Stomach (tissue), 9 donors: Measurements from ENCODE around the gene AKAP13. TPM values are rescaled to one million over a fixed set of nuclear protein-coding genes. Genes with fewer than 3 reads are reported as not detected.
A peak's percentile ranks its signal among the peaks of the same experiment; 100 is the strongest.

Experiments
- DNase-seq, 2 donors: peaks; one replicate each; pipeline versions ENCODE4 v3.0.0 to v3.0.0-alpha.2; 2013 to 2019
- H3K27ac ChIP-seq, 5 donors: fragments of 200-600 bp in 4 of 5; sonication (generic) in 4 of 5; one replicate each; pipeline ENCODE4 v1.5.1; 2013 to 2019; ENCODE audit warnings: mild to moderate bottlenecking in 1 of 5, moderate library complexity in 1 of 5
- H3K27me3 ChIP-seq, 3 donors: fragments of 200-600 bp; sonication (generic); one replicate each; pipeline ENCODE4 v1.5.1; 2017 to 2019; ENCODE audit warnings: mixed run types in 1 of 3
- H3K36me3 ChIP-seq, 4 donors: fragments of 200-600 bp; sonication (generic); 1 replicate in 3 of 4; 2 replicates in 1 of 4; pipeline ENCODE4 v1.5.1; 2016 to 2019
- H3K4me1 ChIP-seq, 4 donors: fragments of 200-600 bp; sonication (generic); one replicate each; pipeline ENCODE4 v1.5.1; 2016 to 2019
- H3K4me3 ChIP-seq, 4 donors: fragments of 200-600 bp; sonication (generic) in 3 of 4; one replicate each; pipeline ENCODE4 v1.5.1; 2016 to 2019; ENCODE audit warnings: mild to moderate bottlenecking in 1 of 4
- H3K9me3 ChIP-seq, 4 donors: fragments of 200-600 bp; sonication (generic); one replicate each; pipeline ENCODE4 v1.5.1; 2016 to 2019
- CTCF ChIP-seq, 7 experiments: fragments of 450-650 bp in 4 of 7; fragments of 200-600 bp in 3 of 7; sonication (generic) in 3 of 7; IDR thresholded peaks; one replicate each; pipeline ENCODE4 v1.5.1; 2016 to 2019; ENCODE audit warnings: antibody characterized with exemption in 7 of 7, control low read depth in 2 of 7, mild to moderate bottlenecking in 1 of 7
- EP300 ChIP-seq: sonication (generic); formaldehyde crosslinking; IDR thresholded peaks from one replicate; pipeline ENCODE4 v1.6.1; 2017; ENCODE audit warnings: antibody characterized with exemption
- POLR2A ChIP-seq, 4 donors: fragments of 450-650 bp; IDR thresholded peaks; one replicate each; pipeline ENCODE4 v1.6.1; 2016; ENCODE audit warnings: antibody characterized with exemption in 4 of 4, control low read depth in 2 of 4, mild to moderate bottlenecking in 1 of 4, moderate library complexity in 1 of 4
- POLR2AphosphoS5 ChIP-seq, 3 donors: sonication (generic); formaldehyde crosslinking; IDR thresholded peaks; one replicate each; pipeline ENCODE4 v1.6.1; 2016; ENCODE audit warnings: antibody characterized with exemption in 3 of 3
- WGBS, 5 donors: extraction: QIAGEN DNeasy Blood & Tissue Kit in 3 of 5; methylation state at CpG; one replicate each; pipeline versions ENCODE4 v1.1.5 to v1.1.7; 2013 to 2018; 5-methylcytosine and 5-hydroxymethylcytosine counted together
- intact Hi-C: fragments of 100-400 bp; cut with DNase I; formaldehyde crosslinking; loops from one replicate; pipeline ENCODE4 v1.15.1; 2023; ENCODE audit warnings: low total_unique reads
- polyA plus RNA-seq, 3 donors: library from polyadenylated mRNA; stranded (reverse); fragments of 200-250 nt; gene quantifications; one replicate each; pipeline ENCODE4 v1.2.3, GENCODE V29; 2013
- total RNA-seq, 5 donors: library from RNA; depleted of rRNA; stranded (reverse); fragments of >200 nt; gene quantifications; one replicate each; pipeline versions ENCODE4 v1.1.0 to v1.2.3, GENCODE V29; 2014 to 2016
- donor health status: healthy with polysubstance abuse.
- donor health status: Bipolar disorder and iron deficiency.
- donor health status: healthy.

The AKAP13 gene
- total and polyA plus RNA-seq, 8 donors = 33.1 to 395 (median 138) TPM

- intact Hi-C loops = no loop called here
- H3K4me3 ChIP-seq = no peak overlapping the region
- H3K4me1 ChIP-seq = peaks cover 21 to 57% (median 42%) of the 10 kb centered on the region in 4 donors
- no peaks in the 10 kb centered on the region for H3K9me3 ChIP-seq
- peak overlapping the region; percentile 32 to 81 (median 61) for H3K27ac ChIP-seq
- DNase-seq = no peak
- no peaks in the 10 kb centered on the region for H3K27me3 ChIP-seq
- peaks cover 32 to 72% (median 63%) of the 10 kb centered on the region in 4 donors for H3K36me3 ChIP-seq
- no peak for TF ChIP-seq EP300
- TF ChIP-seq POLR2AphosphoS5 (IDR thresholded peaks at IDR 0.05) = no peak
- TF ChIP-seq CTCF (IDR thresholded peaks at IDR 0.05) = no peak
- no peak for TF ChIP-seq POLR2A (IDR thresholded peaks at IDR 0.05)
- WGBS, 5 donors = 39 to 56% (median 51%) methylated on average over 2 of the region's 2 CpGs
Measured at GRCh38 chr15:85693277-85693676, 312.9 kb downstream of the AKAP13 start.

- intact Hi-C loops = no loop called here
- H3K4me3 ChIP-seq = no peak overlapping the region
- no peaks in the 10 kb centered on the region for H3K27me3 ChIP-seq
- peaks cover 32 to 72% (median 68%) of the 10 kb centered on the region in 4 donors for H3K36me3 ChIP-seq
- H3K27ac ChIP-seq = peak overlapping the region in 3 of 5 donors; percentile 32 to 80 (median 61)
- WGBS, 5 donors = 51 to 75% (median 57%) methylated on average over 4 of the region's 4 CpGs
- no peaks in the 10 kb centered on the region for H3K9me3 ChIP-seq
- TF ChIP-seq CTCF (IDR thresholded peaks at IDR 0.05) = peak in 1 of 7 experiments; percentile 6
- TF ChIP-seq POLR2AphosphoS5 (IDR thresholded peaks at IDR 0.05) = no peak
- H3K4me1 ChIP-seq = peaks cover 13 to 49% (median 33%) of the 10 kb centered on the region in 4 donors
- DNase-seq = no peak
Measured at GRCh38 chr15:85694091-85694490, 313.7 kb downstream of the AKAP13 start.

- peaks cover 6 to 56% (median 41%) of the 10 kb centered on the region in 4 donors for H3K36me3 ChIP-seq
- no peak for DNase-seq
- 68 to 77% (median 70%) methylated on average over 3 of the region's 3 CpGs for WGBS, 5 donors
- H3K27ac ChIP-seq = peak overlapping the region in 2 of 5 donors; percentile 88 to 93
- no peak overlapping the region for H3K4me3 ChIP-seq
- intact Hi-C loops = no loop called here
- TF ChIP-seq POLR2A (IDR thresholded peaks at IDR 0.05) (no peak), POLR2AphosphoS5 (IDR thresholded peaks at IDR 0.05) (no peak), EP300 (no peak), CTCF (IDR thresholded peaks at IDR 0.05) (no peak)
- no peaks in the 10 kb centered on the region for H3K9me3 ChIP-seq
- H3K4me1 ChIP-seq = peaks cover 34 to 44% (median 40%) of the 10 kb centered on the region in 4 donors
- H3K27me3 ChIP-seq = no peaks in the 10 kb centered on the region
Measured at GRCh38 chr15:85700767-85701166, 320.4 kb downstream of the AKAP13 start.

GRCh38 chr15:85702321-85703101, 322.1 kb downstream of the AKAP13 start:
- WGBS, 5 donors = 43 to 61% (median 50%) methylated on average over 7 of the region's 7 CpGs
- TF ChIP-seq POLR2A (IDR thresholded peaks at IDR 0.05) (no peak), POLR2AphosphoS5 (IDR thresholded peaks at IDR 0.05) (peak in 1 of 3 donors; percentile 32), EP300 (no peak), CTCF (IDR thresholded peaks at IDR 0.05) (no peak)
- Histone ChIP-seq H3K9me3 (no peaks in the 10 kb centered on the region), H3K4me1 (peaks cover 45 to 62% (median 57%) of the 10 kb centered on the region in 4 donors), H3K36me3 (peaks cover 0 to 39% (median 24%) of the 10 kb centered on the region in 4 donors), H3K27me3 (no peaks in the 10 kb centered on the region), H3K4me3 (no peak overlapping the region), H3K27ac (peak overlapping the region; percentile 69 to 93 (median 88))
- peak in 1 of 2 donors; percentile 59 for DNase-seq
- intact Hi-C loops = no loop called here
